H9 (cell line): ENCODE data around the gene PLXNA2. TPM values are rescaled to one million over a fixed set of nuclear protein-coding genes. Genes with fewer than 3 reads are reported as not detected.

ENCODE experiments used
- DNase-seq: peaks from one replicate; pipeline ENCODE4 v3.0.0-alpha.2; 2017
- H2AFZ ChIP-seq: one replicate; pipeline ENCODE4 v1.6.1; 2013; ENCODE audit warnings: mild to moderate bottlenecking, low read length, control low read depth, moderate library complexity
- H2AK5ac ChIP-seq: 2 replicates; pipeline ENCODE4 v1.6.1; 2013; ENCODE audit warnings: low read length, control low read depth, mixed read lengths; ENCODE audit not compliant: insufficient read length
- H2BK120ac ChIP-seq: one replicate; pipeline ENCODE4 v1.6.1; 2013; ENCODE audit warnings: low read depth, mild to moderate bottlenecking, low read length, control low read depth, inconsistent platforms; ENCODE audit not compliant: poor library complexity, severe bottlenecking
- H2BK12ac ChIP-seq: 2 replicates; pipeline ENCODE4 v1.6.1; 2013; ENCODE audit warnings: low read length, control low read depth, mixed read lengths, low read depth; ENCODE audit not compliant: insufficient read length
- H2BK15ac ChIP-seq: 2 replicates; pipeline ENCODE4 v1.6.1; 2013; ENCODE audit warnings: low read depth, low read length, control low read depth
- H2BK20ac ChIP-seq: one replicate; pipeline ENCODE4 v1.6.1; 2013; ENCODE audit warnings: low read depth, mild to moderate bottlenecking, low read length, control low read depth, inconsistent platforms; ENCODE audit not compliant: poor library complexity, severe bottlenecking
- H2BK5ac ChIP-seq: 2 replicates; pipeline ENCODE4 v1.6.1; 2013; ENCODE audit warnings: low read length, control low read depth, mixed read lengths; ENCODE audit not compliant: insufficient read length
- H3K14ac ChIP-seq: 2 replicates; pipeline ENCODE4 v1.6.1; 2013; ENCODE audit warnings: low read length, control low read depth; ENCODE audit not compliant: insufficient read depth
- H3K18ac ChIP-seq: 2 replicates; pipeline ENCODE4 v1.6.1; 2013; ENCODE audit warnings: low read depth, mild to moderate bottlenecking, mixed read lengths, low read length, control low read depth; ENCODE audit not compliant: insufficient read length
- H3K23ac ChIP-seq: 2 replicates; pipeline ENCODE4 v1.6.1; 2013; ENCODE audit warnings: low read length, control low read depth, mixed read lengths, low read depth; ENCODE audit not compliant: insufficient read length
- H3K23me2 ChIP-seq: 2 replicates; pipeline ENCODE4 v1.6.1; 2013; ENCODE audit warnings: low read depth, mild to moderate bottlenecking, mixed read lengths, low read length, control low read depth; ENCODE audit not compliant: insufficient read length, poor library complexity, severe bottlenecking
- H3K27ac ChIP-seq: 2 replicates; pipeline ENCODE4 v1.5.1; 2013; ENCODE audit warnings: low read length, control low read depth, mixed read lengths, low read depth; ENCODE audit not compliant: insufficient read length
- H3K27me3 ChIP-seq: 2 replicates; pipeline ENCODE4 v1.6.1; 2013; ENCODE audit warnings: low read length, control low read depth, inconsistent platforms; ENCODE audit not compliant: insufficient read depth
- H3K4ac ChIP-seq: 2 replicates; pipeline ENCODE4 v1.6.1; 2013; ENCODE audit warnings: low read depth, mild to moderate bottlenecking, control low read depth, inconsistent platforms, low read length, moderate library complexity
- H3K4me1 ChIP-seq: 2 replicates; pipeline ENCODE4 v1.6.1; 2013; ENCODE audit warnings: low read length, control low read depth, inconsistent platforms; ENCODE audit not compliant: insufficient read depth
- H3K4me2 ChIP-seq: 2 replicates; pipeline ENCODE4 v1.6.1; 2013; ENCODE audit warnings: low read length, control low read depth, mixed read lengths; ENCODE audit not compliant: insufficient read length, insufficient read depth
- H3K56ac ChIP-seq: 2 replicates; pipeline ENCODE4 v1.6.1; 2013; ENCODE audit warnings: low read depth, mild to moderate bottlenecking, mixed read lengths, low read length, control low read depth; ENCODE audit not compliant: insufficient read length
- H3K79me1 ChIP-seq: 2 replicates; pipeline ENCODE4 v1.6.1; 2013; ENCODE audit warnings: low read depth, mild to moderate bottlenecking, moderate library complexity, low read length, control low read depth, inconsistent platforms; ENCODE audit not compliant: insufficient read depth, poor library complexity, severe bottlenecking
- H3K79me2 ChIP-seq: 2 replicates; pipeline ENCODE4 v1.6.1; 2013; ENCODE audit warnings: low read length, control low read depth, inconsistent platforms; ENCODE audit not compliant: insufficient read depth
- H3K9ac ChIP-seq: 2 replicates; pipeline ENCODE4 v1.6.1; 2013; ENCODE audit warnings: low read length, control low read depth, mixed read lengths; ENCODE audit not compliant: insufficient read length; ENCODE audit errors: extremely low read depth
- H3K9me3 ChIP-seq: one replicate; pipeline ENCODE4 v1.6.1; 2013; ENCODE audit warnings: low read depth, low read length, inconsistent platforms; ENCODE audit not compliant: control insufficient read depth
- H3T11ph ChIP-seq: one replicate; pipeline ENCODE4 v1.6.1; 2013; ENCODE audit warnings: mild to moderate bottlenecking, low read length, control low read depth, inconsistent platforms
- H4K20me1 ChIP-seq: one replicate; pipeline ENCODE4 v1.6.1; 2013; ENCODE audit not compliant: control insufficient read depth, insufficient read length, insufficient read depth
- H4K5ac ChIP-seq: 2 replicates; pipeline ENCODE4 v1.6.1; 2013; ENCODE audit warnings: low read depth, mild to moderate bottlenecking, mixed read lengths, low read length, control low read depth; ENCODE audit not compliant: insufficient read length
- H4K8ac ChIP-seq: replicated peaks from 2 replicates; pipeline ENCODE4 v1.6.1; 2013; ENCODE audit warnings: low read length, control low read depth, mixed read lengths, low read depth; ENCODE audit not compliant: insufficient read length
- H4K91ac ChIP-seq: 2 replicates; pipeline ENCODE4 v1.6.1; 2013; ENCODE audit warnings: low read depth, mild to moderate bottlenecking, moderate library complexity, mixed read lengths, low read length, control low read depth; ENCODE audit not compliant: insufficient read length
- H3K27ac Mint-ChIP-seq, 3 experiments: 2 replicates in 2 of 3; 3 replicates in 1 of 3; pipeline ENCODE4 v1.8.0; 2020 to 2021; ENCODE audit warnings: mixed read lengths in 3 of 3, mild to moderate bottlenecking in 1 of 3, moderate library complexity in 1 of 3
- H3K27me3 Mint-ChIP-seq: 2 replicates; pipeline ENCODE4 v1.8.0; 2021; ENCODE audit warnings: low read depth, mild to moderate bottlenecking, moderate library complexity, mixed read lengths
- H3K36me3 Mint-ChIP-seq, 3 experiments: 2 replicates in 2 of 3; 3 replicates in 1 of 3; pipeline ENCODE4 v1.8.0; 2020 to 2021; ENCODE audit warnings: low read depth in 3 of 3, mixed read lengths in 3 of 3; ENCODE audit not compliant: insufficient read depth in 1 of 3
- H3K4me1 Mint-ChIP-seq, 2 experiments: 2 replicates each; pipeline ENCODE4 v1.8.0; 2020; ENCODE audit warnings: mixed read lengths in 2 of 2
- H3K4me3 Mint-ChIP-seq, 2 experiments: 2 replicates in 1 of 2; 3 replicates in 1 of 2; pipeline ENCODE4 v1.8.0; 2020 to 2021; ENCODE audit warnings: mild to moderate bottlenecking in 2 of 2, mixed read lengths in 2 of 2, moderate library complexity in 1 of 2
- H3K9me3 Mint-ChIP-seq, 2 experiments: 2 replicates in 1 of 2; 3 replicates in 1 of 2; pipeline ENCODE4 v1.8.0; 2020; ENCODE audit warnings: mild to moderate bottlenecking in 2 of 2, mixed read lengths in 2 of 2, moderate library complexity in 1 of 2
- WGBS: extraction: QIAGEN DNeasy Blood & Tissue Kit; methylation state at CpG from one replicate; pipeline ENCODE4 v1.1.7; 2013; ENCODE audit warnings: missing lambda C conversion rate, low lambda C conversion rate, mixed read lengths; ENCODE audit not compliant: insufficient read length; ENCODE audit errors: extremely low coverage; 5-methylcytosine and 5-hydroxymethylcytosine counted together
- total RNA-seq: library from RNA; stranded (reverse); gene quantifications from 2 replicates; pipeline ENCODE4 v1.2.1, GENCODE V29; 2021
- TF ChIP-seq, protein P1 (sequence below): fragments of 200-600 bp; sonication (generic); conservative IDR thresholded peaks from 3 replicates; pipeline ENCODE4 v1.8.0; 2021; ENCODE audit warnings: antibody characterized with exemption, mild to moderate bottlenecking

Gene PLXNA2
- total RNA-seq, 1 experiment from 2014 or later: 0.57 TPM

DNA sequence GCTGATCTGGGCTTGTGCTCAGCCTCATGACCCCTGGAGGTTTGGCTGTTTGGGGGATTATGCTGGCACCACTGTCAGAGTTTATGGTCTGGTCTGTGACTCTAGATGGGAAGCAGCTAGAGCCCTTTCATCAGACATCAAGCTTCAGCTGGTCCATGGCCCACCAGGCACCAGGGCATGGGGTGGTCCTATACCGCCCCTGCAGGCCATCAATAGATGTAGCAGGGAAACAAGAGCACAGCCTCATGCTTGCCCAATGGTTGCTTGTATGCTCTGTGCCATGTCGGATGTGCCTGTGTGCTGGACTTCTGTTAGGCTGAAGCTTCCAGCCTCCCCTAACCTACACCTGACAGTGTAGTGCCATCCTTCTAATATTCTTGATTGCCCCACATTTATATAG lies 262.2 kb downstream of the PLXNA2 start:
- H3K9me3 Mint-ChIP-seq: no peaks in the 10 kb centered on the region
- H3K79me1 ChIP-seq: no peaks in the 10 kb centered on the region
- H3K9ac ChIP-seq: no peak overlapping the region
- WGBS: no CpG with 5 or more reads among the region's 2 CpGs
- H3K27me3 Mint-ChIP-seq: peaks cover 27% of the 10 kb centered on the region
- no peaks in the 10 kb centered on the region for H3K79me2 ChIP-seq
- H3K4me2 ChIP-seq: no peak overlapping the region
- no peak overlapping the region for H4K91ac ChIP-seq
- H3K18ac ChIP-seq: no peak overlapping the region
- no peaks in the 10 kb centered on the region for H3K4me1 ChIP-seq
- H4K5ac ChIP-seq: no peak overlapping the region
- no peak overlapping the region for H3K4me3 Mint-ChIP-seq
- H3T11ph ChIP-seq: no peak overlapping the region
- no peak overlapping the region for H2AFZ ChIP-seq
- no peak overlapping the region for H2BK120ac ChIP-seq
- peak; percentile 78 for DNase-seq
- no peaks in the 10 kb centered on the region for H3K4me1 Mint-ChIP-seq
- H3K27ac ChIP-seq: no peak overlapping the region
- no peaks in the 10 kb centered on the region for H4K20me1 ChIP-seq
- no peak overlapping the region for H2BK20ac ChIP-seq
- no peak overlapping the region for H3K4ac ChIP-seq
- no peak overlapping the region for H3K27ac Mint-ChIP-seq
- no peak overlapping the region for H3K14ac ChIP-seq
- no peak overlapping the region for H2AK5ac ChIP-seq
- H4K8ac ChIP-seq: no peak overlapping the region
- H3K36me3 Mint-ChIP-seq: no peaks in the 10 kb centered on the region
- H3K56ac ChIP-seq: no peak overlapping the region
- H3K9me3 ChIP-seq: no peaks in the 10 kb centered on the region
- H2BK5ac ChIP-seq: no peak overlapping the region
- H2BK15ac ChIP-seq: no peak overlapping the region
- H3K23ac ChIP-seq: no peak overlapping the region
- H3K23me2 ChIP-seq: no peaks in the 10 kb centered on the region
- TF ChIP-seq, protein P1, sequence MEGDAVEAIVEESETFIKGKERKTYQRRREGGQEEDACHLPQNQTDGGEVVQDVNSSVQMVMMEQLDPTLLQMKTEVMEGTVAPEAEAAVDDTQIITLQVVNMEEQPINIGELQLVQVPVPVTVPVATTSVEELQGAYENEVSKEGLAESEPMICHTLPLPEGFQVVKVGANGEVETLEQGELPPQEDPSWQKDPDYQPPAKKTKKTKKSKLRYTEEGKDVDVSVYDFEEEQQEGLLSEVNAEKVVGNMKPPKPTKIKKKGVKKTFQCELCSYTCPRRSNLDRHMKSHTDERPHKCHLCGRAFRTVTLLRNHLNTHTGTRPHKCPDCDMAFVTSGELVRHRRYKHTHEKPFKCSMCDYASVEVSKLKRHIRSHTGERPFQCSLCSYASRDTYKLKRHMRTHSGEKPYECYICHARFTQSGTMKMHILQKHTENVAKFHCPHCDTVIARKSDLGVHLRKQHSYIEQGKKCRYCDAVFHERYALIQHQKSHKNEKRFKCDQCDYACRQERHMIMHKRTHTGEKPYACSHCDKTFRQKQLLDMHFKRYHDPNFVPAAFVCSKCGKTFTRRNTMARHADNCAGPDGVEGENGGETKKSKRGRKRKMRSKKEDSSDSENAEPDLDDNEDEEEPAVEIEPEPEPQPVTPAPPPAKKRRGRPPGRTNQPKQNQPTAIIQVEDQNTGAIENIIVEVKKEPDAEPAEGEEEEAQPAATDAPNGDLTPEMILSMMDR: peak; percentile 82
- H2BK12ac ChIP-seq: no peak overlapping the region
- H3K27me3 ChIP-seq: no peaks in the 10 kb centered on the region; the same call in 1 of the 2 replicates
